DMS53 treated with DMSO at 0.1 percent for 48 hours (cell line): ENCODE results near the gene ARL4C.

Experiments
- DNase-seq: peaks from one replicate; lab custom pipeline; 2025; ENCODE audit not compliant: unreplicated experiment; lab: John Stamatoyannopoulos, UW

Gene ARL4C, protein sequence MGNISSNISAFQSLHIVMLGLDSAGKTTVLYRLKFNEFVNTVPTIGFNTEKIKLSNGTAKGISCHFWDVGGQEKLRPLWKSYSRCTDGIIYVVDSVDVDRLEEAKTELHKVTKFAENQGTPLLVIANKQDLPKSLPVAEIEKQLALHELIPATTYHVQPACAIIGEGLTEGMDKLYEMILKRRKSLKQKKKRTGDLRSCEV

DNA sequence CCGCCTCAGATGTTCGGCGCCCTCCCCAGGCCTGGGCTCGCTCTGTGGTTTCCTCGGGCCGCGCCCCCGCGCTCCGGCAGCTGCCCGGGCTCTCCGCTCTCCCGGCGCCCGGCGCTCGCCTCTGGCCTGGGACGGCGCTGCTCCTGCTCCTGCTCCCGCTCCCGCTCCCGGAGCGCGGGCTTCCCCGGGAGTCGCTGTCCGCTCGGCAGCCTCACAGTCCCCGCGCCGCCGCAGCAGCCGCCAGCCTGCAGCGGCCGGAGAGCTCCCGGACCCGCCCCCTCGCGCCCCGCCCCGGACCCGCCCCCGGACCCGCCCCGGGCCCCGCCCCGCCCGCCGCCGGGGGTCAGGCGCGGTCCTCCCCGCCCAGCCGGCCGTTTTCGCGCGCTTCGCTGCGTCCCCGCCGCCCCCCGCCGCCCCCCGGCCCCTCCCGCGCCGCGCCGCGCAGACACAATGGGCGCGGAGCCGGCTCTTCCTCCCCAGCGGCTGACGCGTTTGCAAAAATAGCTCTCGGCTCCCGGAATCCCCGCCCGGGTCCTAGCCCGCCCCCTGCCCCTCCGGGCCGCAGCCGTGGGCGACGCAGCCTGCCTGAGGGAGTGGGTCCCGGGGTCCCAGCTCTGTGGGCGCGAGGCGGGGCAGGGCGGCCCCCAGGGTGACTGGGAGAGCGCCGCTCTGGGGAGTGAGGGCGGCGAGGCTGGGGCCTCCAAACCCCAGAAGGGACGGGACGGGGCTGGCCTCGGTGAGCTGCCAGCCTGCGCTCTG lies at the start of gene ARL4C:
Gene ARL4C, minus strand, starts transcription at position 247 of the 759 bp plus-strand sequence. CDS start 495 bp downstream, outside the sequence.
- DNase-seq, result peak; percentile 15

DNA sequence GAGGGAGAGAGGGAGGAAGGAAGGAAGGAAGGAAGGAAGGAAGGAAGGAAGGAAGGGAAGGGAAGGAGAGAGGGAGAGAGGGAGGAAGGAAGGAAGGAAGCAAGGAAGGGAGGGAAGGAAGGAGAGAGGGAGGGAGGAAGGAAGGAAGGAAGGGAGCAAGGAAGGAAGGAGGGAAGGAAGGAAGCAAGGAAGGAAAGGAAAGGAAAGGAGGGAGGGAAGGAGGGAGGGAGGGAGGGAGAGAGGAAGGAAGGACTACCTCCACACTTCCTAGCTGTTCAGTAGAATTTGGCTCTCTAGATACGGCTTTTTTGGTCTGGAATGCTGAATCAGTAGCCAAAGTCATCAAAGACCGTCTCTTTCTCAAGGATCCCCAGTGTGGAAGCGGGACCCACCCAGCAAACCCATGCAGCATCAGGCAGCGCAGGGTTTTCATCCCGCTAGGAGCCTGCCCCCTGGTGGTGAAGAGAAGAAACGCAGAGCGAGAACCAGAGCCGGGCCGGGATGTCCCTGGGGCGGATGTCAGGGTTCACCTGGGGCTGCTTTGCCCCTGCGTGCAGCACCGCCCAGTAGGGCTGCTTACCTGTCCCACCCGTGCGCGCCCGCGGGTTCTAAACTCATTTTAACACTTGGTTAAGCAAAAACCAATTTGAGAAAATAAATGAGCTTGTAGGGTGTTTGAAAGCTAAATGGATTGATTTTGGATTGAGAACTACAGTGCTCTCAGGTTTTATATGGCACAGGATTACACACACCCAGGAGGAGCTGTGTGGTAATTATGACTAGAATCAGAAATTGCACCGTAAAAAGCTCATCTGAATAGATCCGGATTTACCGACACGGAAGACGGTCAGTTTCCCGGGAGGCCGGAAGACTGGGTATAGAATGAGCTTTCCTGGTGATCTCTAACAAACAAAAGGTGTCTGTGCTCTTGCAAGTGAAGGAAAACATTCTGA lies 48.1 kb upstream of the ARL4C start:
- peak; percentile 48 for DNase-seq

DNA sequence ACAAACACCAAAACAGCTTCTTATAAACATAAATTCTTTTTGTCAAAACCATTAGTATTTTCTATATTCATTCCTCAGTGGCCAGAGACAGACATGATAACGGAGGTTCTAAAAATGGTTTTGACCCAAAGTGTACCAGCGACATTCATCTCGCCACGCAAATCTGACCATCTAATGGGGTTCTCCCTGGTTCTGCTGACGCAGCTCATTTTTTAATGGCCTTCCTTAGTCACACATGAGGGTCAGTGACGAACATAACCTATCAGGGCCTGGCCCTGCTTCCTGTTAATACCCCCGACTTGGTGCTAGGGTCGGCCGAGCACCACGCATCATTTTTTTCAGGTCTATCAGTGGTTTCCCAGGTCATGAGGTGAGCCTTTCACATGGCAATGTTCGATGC lies 45.9 kb upstream of the ARL4C start:
- no peak for DNase-seq

DNA sequence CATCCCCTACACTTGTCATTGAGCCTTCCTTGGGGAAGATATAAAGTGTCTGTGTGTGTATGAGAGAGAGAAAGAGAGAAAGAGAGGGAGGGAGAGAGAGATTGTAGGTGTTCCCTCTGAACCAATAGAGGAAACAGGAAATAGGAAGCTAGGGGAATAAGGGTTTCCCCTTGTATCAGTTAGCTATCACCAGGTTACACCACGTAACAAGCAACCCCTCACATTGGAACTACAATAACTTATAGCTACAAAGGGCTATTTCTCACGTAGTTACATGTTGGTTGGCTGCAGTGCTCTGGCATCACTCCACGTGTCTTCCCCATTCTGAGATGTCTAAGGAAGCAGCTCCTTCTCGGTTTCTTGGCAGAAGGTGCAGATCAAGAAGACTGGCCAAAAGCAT lies 41.0 kb upstream of the ARL4C start:
- DNase-seq, result no peak

DNA sequence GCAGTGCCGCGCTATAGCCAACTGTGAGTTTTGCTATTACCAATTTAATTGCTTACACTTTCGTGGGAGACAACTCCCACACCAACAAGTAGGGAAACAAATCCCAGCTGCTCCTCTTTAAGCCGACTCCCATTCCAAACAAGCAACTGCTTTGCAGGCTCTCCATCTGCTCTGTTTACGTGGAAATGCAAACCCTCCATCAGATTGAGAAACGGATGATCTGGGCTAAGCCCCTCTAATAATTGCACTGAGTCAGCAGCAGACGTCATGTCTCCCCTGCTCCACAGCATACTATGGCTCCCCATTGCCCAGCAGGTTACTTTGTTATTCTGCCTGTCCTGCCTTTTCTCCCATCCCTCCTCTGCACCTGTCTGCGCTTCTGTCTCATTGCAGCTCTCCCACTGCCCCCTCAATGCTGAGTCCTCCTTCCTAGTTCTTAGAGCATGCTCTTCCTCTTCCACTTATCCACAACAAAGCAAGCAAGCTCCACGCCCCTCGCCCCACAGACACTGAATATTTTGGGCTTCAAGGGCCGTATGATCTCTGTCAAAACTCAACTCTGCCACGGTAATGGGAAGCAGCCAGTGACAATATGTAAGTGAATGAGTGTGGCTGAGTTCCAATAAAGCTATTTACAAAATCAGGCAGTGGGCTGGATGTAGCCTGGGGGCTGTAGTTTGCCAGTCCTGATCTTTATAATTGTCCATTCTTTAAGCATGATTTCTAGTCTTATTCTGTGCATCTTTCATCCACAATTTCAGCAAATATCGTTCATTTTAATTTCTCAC lies 39.5 kb upstream of the ARL4C start:
- no peak for DNase-seq

DNA sequence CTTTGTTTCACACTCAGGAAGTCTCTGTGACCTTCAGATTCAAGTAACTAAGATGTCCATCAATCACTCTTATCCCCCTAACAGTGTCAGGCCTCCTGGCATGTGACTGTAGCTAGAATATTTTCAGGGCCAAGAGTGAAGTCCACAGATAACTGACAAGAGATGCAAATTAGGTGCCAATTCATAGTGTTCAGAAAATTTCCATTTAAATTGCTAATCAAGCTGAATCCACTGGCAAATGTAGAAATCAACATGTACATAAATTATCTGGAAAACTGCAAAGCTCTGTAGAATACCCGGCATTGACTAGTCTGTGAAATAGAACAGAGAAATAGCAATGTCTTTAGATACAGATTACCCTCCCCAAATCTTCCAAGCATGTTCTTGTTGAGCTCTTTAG lies 38.6 kb upstream of the ARL4C start:
- DNase-seq, result no peak

DNA sequence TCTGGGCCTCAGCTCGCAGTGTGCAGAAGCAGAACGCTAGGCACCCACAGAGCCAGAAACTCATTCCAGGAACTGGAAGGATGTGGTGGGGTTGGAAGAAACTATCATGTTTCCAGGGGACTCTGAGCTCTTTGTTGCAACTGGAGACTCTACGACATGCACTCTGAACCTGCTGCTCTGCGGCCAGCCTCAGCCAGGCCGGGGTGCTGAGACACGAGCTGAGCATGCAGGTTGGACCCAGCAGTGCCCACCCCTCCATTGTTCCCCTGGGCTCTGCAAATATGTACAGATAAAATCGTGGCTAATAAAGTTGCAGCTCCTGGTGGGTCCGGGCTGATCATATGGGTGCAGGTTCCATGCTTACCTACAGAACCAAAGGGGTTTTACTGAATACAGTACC lies 37.6 kb upstream of the ARL4C start:
- no peak for DNase-seq

DNA sequence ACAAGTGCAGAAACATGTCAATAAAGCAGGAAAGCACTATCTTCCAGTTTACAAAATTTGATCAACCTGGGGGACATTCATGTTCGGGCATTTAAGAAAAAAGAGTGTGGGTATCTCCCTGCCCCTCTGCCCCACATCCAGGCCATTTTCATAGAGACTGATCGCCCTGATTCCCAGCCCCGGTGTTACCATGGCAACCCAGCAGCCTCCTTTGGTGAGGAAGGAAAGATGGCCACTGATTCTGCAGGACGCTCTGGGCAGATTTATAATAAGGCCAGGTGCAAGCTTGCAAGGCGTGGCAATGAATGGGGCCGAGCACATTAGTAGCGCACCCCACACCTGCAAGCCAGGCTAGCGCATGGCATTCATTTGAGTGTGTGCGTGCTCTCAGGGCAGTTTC lies 36.7 kb upstream of the ARL4C start:
- no peak for DNase-seq

DNA sequence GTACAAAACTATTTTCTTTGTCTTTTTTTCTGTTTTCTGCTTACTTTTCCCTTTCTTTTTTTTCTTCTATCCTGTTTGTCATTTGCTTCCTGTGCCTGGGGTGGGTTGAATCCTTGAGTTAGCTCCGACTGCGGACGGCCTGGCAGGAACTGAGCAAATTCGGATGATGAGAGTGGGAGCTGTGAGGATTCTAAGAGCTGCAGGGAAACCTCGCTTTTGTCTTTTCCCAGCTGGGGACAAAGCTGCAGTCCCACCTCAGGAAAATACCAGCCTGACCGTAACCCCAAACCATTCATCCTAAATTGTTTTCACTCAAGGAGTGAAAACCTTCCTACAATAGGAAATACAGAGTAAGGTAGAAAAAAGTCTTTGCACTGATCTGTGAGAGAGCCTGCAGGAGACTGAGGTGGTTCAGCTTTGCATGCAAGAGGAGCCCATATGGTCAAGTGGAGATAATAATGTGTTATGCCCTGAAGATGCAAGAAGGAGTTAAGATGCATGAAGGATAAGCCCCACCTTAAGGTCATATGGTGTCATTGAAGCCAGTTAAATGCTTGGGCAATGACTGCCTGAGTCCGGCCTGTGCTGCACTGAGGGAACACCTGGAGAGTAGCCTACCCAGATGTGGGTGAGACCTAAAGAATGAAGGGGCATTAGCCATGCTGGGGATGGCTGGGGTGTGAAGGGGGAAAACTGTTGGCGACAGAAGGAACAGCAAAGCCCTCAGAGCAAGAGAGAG lies 31.7 kb upstream of the ARL4C start:
- DNase-seq, result no peak

DNA sequence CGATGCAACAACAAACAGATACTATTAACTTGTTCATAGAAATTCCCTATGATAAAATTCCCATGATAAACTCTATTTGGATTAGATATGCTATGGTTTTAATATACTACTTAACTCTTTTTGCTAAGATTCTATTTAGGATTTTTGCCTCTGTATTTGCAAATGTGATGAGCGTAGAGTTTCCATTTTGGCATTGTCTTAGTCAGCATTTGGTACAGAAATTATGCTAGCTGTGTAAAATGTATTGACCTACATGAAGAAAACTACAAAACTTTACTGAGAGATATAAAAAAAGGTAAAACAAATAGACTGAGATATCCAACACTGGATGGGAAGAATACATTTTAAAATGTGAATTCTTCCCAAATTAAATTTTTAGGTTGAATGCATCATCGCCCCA lies 29.8 kb upstream of the ARL4C start:
- DNase-seq, result no peak

DNA sequence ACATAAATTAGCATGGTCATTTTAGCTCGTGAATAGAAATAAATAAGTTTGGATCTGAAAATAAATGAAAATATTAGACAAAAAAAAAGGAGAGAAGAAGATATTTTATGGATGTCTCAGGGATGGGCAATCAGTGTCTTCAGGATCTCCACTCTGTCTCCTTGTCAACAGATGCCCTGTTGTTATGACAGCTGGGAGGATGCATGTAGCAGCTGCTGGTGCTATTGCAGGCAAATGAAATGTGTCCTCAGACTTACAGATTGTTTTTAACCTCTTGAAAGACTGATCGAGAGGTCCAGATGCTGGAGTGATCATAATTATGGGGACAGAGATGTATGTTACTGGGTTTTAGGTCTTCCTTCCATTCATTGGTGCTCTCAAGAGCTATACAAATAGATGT lies 24.7 kb upstream of the ARL4C start:
- DNase-seq, result no peak

DNA sequence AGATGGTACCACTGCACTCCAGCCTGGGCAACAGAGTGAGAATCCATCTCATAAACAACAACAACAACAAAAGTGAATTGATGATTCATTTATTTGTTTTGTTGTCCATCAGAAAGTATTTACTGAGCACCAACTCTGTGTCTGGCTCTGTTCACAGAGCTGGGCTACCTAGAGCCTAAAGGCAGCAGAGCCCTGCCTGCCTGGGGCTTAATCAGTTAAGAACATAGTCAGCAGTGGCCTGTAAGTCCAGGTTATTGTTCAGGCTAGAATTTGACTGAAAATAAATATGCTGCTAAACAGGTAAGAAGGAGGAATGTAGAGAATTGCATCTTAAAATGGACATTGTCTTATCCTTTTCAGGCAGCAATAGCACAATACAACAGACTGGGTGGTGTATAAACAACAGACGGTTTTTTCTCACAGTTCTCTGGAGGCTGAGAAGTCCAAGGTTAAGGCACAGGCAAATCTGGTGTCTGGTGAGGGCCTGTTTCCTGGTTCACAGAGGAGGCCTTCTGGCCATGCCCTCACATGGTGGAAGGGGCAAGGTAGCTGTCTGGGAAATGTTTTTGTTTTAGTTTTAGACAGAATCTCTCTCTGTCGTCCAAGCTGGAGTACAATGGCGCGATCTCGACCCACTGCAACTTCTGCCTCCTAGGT lies 22.2 kb upstream of the ARL4C start:
- DNase-seq, result no peak

DNA sequence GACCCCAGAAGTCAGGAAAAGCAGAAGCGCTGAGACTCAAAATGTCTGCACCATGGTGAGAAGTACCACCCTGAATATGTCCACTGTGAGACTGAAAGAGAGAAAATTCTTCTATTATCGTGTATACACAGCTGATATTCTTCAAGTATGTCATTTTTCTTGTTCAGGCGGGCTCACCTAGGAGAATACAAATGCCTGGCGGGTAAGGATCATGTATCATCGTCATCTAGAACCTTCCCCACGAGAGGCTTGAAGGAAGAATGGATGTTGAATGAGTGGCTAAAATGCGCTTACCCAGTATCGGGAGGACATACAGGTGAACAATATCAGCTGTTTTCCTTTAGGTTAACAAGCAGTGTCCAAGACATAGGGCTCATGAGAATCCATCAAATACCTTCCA lies 21.1 kb upstream of the ARL4C start:
- DNase-seq, result no peak

DNA sequence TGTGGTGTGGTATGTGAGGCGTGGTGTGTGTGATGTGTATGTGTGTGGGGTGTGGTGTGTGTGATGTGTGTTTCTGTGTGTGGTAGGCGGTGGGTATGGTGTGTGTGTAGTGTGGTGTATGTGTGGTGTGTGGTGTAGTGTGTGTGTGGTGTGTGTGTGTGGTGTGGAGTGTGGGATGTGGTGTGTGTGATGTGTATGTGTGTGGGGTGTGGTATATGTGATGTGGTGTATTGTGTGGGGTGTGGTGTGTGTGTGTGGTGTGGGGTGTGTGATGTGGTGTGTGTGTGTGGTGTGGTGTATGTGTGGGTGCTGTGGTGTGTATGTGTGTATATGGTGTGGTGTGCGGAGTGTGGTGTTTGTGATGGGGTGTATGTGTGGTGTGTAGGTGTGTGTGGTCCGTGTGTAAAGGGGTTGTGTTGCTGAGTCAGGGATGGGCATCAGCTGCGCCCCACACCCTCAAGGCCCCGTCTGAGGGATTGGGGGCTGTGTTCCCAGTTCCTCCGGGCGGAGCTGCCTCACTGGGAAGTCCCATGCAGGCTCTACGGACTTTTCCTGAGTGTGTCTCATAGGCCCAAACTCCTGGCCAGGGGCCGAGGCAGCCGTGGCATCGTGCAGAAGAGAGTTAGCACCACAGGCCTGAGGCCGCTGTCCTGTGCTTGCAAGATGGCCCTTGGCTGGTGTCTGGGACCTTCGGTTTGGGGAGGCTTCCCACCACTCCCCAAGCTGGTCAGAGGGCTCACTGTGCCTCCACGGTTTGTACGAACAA lies 18.2 kb upstream of the ARL4C start:
- DNase-seq, result no peak

DNA sequence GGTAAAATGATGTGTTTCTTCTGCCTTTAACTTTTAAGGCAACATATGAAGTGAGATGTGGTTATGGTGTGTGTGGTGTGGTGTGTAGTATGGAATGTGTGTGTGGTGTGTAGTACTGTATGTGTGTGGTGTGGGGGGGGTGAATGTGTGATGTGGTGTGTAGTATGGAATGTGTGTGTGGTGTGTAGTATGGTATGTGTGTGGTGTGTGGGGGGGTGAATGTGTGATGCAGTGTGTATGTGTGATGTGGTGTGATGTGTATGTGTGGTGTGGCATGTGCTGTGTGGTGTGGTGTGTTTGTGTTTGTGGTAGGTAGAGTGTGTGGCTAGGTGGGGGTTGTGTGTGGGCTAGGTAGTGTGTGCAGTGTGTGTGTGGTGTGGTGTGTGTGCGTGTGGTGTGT lies 17.2 kb upstream of the ARL4C start:
- DNase-seq, result no peak

DNA sequence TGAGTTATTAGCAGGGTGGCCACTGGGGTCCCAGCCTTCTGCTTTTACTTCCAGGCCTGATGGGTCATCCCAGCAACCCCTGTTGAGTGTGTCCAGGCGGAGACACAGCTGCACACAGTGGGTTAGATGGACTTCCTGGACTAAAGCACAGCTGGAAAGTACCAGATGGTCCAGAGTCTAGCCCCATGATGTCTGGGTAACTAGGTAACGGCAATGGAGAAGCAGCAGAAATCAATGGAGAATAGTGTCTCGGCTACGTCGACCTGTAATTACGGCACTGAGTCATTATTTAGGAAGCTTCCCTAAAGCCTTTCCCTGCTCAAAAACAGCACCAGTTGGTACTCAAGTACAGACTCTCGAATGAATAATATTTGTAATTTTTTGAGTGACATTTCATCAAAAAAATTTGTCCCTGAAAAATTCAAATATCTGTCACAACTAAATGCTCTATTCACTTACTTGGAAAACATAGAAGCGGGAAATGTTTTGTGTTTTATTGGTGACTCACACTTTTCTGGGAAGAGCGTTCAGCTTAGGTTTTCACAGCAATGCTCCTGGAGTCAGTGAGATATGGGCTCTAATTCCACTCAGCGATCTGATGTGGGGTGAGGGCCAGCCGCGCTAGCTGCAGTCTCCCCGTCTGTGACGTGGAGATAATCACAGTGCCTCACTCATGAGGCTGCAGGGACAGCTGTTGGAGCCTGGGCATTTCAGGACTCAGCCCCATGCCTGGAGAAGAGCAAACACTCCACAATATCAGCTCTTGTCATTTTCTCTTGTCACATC lies 16.2 kb upstream of the ARL4C start:
- DNase-seq, result no peak

DNA sequence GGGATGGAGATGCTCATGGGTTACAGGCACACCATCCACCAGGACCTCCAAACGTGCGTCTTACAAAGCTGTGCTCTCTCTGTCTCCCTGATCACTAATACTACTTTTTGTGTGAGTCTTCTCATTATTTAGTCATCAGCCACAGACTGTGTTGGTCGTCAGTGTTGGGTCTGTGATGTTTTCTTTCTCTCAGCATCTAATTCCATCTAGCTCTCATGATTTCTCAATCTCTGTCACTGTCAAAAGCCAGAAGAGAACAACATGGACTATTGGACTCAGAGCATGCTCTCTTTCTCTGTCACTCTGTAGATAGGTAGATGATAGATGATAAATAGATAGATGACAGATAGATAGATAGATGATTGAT lies 6.0 kb upstream of the ARL4C start:
- no peak for DNase-seq

DNA sequence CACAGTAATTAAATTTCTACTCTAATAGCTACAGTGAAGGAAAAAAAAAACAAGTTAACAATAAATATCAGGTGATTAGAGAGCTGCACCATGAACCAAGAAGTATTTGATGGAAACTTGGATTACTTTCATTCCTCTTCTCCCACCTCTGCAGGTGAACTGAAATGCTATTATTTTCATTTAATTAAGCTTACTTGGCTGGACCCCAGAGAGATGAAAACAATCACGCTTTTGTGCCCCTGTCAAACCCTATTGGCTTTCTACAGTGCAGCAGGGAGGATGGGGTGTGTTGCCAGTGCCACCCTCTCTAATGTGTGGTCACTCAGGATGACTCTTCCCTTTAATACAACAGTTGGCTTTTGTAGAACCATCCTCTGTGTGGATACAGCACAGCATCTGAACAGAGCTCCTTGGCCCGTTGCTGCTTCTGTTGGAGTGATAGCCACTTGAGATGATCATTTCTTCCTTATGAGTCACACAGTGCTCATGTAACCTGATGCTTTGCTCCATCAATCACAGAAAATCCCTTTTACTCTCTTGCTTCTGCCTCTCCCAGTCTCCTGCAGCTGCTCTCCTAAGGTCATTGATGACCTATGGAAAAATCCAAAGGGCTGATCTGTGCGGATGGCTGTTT lies 5.5 kb upstream of the ARL4C start:
- peak; percentile 24 for DNase-seq
